Osteoblast (primary cell): ENCODE results near the gene GSTA4. TPM values are rescaled to one million over a fixed set of nuclear protein-coding genes. Genes with fewer than 3 reads are reported as not detected.

Experiments used
- DNase-seq: peaks from one replicate; pipeline ENCODE4 v3.0.0; 2011; ENCODE audit warnings: low spot score, mixed read lengths; ENCODE audit not compliant: insufficient read length; ENCODE audit errors: missing footprints
- H2AFZ ChIP-seq: 2 replicates; pipeline ENCODE4 v1.6.0; 2011; ENCODE audit warnings: mild to moderate bottlenecking, low read length
- H3K27ac ChIP-seq: 2 replicates; pipeline ENCODE4 v1.5.1; 2011; ENCODE audit warnings: mild to moderate bottlenecking, low read depth, low read length, moderate library complexity
- H3K27me3 ChIP-seq: 2 replicates; pipeline ENCODE4 v1.6.0; 2012; ENCODE audit warnings: mild to moderate bottlenecking, control low read depth, inconsistent platforms, low read length, moderate library complexity; ENCODE audit not compliant: insufficient read depth
- H3K36me3 ChIP-seq: 2 replicates; pipeline ENCODE4 v1.5.1; 2011; ENCODE audit warnings: mild to moderate bottlenecking, low read length, control low read depth, moderate library complexity; ENCODE audit not compliant: insufficient read depth
- H3K4me1 ChIP-seq: 2 replicates; pipeline ENCODE4 v1.5.1; 2011; ENCODE audit warnings: mild to moderate bottlenecking, low read length, control low read depth, moderate library complexity; ENCODE audit not compliant: insufficient read depth
- H3K4me2 ChIP-seq: 2 replicates; pipeline ENCODE4 v1.6.0; 2011; ENCODE audit warnings: mild to moderate bottlenecking, low read length; ENCODE audit not compliant: insufficient read depth
- H3K4me3 ChIP-seq: fragments of 200-600 bp; sonication (generic); 3 replicates; pipeline ENCODE4 v1.5.1; 2012; ENCODE audit warnings: mild to moderate bottlenecking, low read length, inconsistent platforms; ENCODE audit not compliant: insufficient read depth
- H3K79me2 ChIP-seq: 2 replicates; pipeline ENCODE4 v1.6.0; 2012; ENCODE audit warnings: mild to moderate bottlenecking, low read length, control low read depth, inconsistent platforms; ENCODE audit not compliant: insufficient read depth
- H3K9me3 ChIP-seq: 2 replicates; pipeline ENCODE4 v1.5.1; 2011; ENCODE audit warnings: low read depth, low read length, control low read depth
- H4K20me1 ChIP-seq: 2 replicates; pipeline ENCODE4 v1.6.0; 2012; ENCODE audit warnings: mild to moderate bottlenecking, low read length, control low read depth; ENCODE audit not compliant: insufficient read depth
- CTCF ChIP-seq: IDR thresholded peaks from 2 replicates; pipeline ENCODE4 v1.5.1; 2011; ENCODE audit warnings: mild to moderate bottlenecking, low read depth, low read length, moderate library complexity; ENCODE audit errors: extremely low read depth
- total RNA-seq: library from RNA; depleted of rRNA; stranded (reverse); fragments of >200 nt; gene quantifications from 2 replicates; pipeline ENCODE4 v1.2.3, GENCODE V29; 2012

GSTA4 gene
- total RNA-seq, 1 donor, result 36.2 TPM

- H3K36me3 ChIP-seq, result no peaks in the 10 kb centered on the region
- H3K27me3 ChIP-seq, result no peaks in the 10 kb centered on the region
- no peak overlapping the region for H2AFZ ChIP-seq
- no peaks in the 10 kb centered on the region for H3K79me2 ChIP-seq
- no peak overlapping the region for H3K4me3 ChIP-seq
- no peaks in the 10 kb centered on the region for H3K9me3 ChIP-seq
- H4K20me1 ChIP-seq, result no peaks in the 10 kb centered on the region
- no peak for TF ChIP-seq CTCF
- DNase-seq, result peak; percentile 46
- H3K4me2 ChIP-seq, result peak overlapping the region; percentile 14
- H3K4me1 ChIP-seq, result peaks cover 15% of the 10 kb centered on the region
- peak overlapping the region; percentile 35 for H3K27ac ChIP-seq
Measured at GRCh38 chr6:52929321-52930164, 65.5 kb downstream of the GSTA4 start.

Other genes starting within 250 kb of the GSTA4 start
- gene GSTA2, start 231.8 kb downstream of the GSTA4 start, total RNA-seq, result not detected in 2 replicates
- not detected in 2 replicates for gene GSTA1, start 191.5 kb downstream of the GSTA4 start, total RNA-seq
- not detected in 2 replicates for gene GSTA5, start 154.5 kb downstream of the GSTA4 start, total RNA-seq
- not detected in 2 replicates for gene GSTA3, start 85.6 kb downstream of the GSTA4 start, total RNA-seq
- 17.4 and 20.0 TPM in 2 replicates for gene CILK1, start 66.5 kb upstream of the GSTA4 start, total RNA-seq
- gene FBXO9, start 70.1 kb upstream of the GSTA4 start, total RNA-seq, result 45.1 and 53.6 TPM in 2 replicates
- gene GCM1, start 153.6 kb upstream of the GSTA4 start, total RNA-seq, result not detected in 2 replicates